HUES6 (cell line): Measurements from ENCODE around the gene LFNG.
"Not testable (repeated sequence)": the region's sequence is repeated elsewhere in the genome, so short reads cannot be mapped to it uniquely, and the experiment has no call there.

Experiments
- H3K27ac ChIP-seq: 2 replicates; pipeline ENCODE4 v1.7.0; 2013; ENCODE audit warnings: low read depth, mild to moderate bottlenecking, low read length, inconsistent platforms
- H3K27me3 ChIP-seq: 2 replicates; pipeline ENCODE4 v1.6.1; 2013; ENCODE audit warnings: low read length; ENCODE audit not compliant: control insufficient read depth, insufficient read depth
- H3K36me3 ChIP-seq: 2 replicates; pipeline ENCODE4 v1.6.1; 2013; ENCODE audit warnings: low read length; ENCODE audit not compliant: control insufficient read depth, insufficient read depth
- H3K4me1 ChIP-seq: 2 replicates; pipeline ENCODE4 v1.6.1; 2013; ENCODE audit warnings: low read length; ENCODE audit not compliant: control insufficient read depth, insufficient read depth
- H3K4me3 ChIP-seq: 2 replicates; pipeline ENCODE4 v1.5.1; 2013; ENCODE audit warnings: low read depth, low read length
- H3K9ac ChIP-seq: one replicate; pipeline ENCODE4 v1.6.1; 2013; ENCODE audit warnings: mild to moderate bottlenecking, low read length
- H3K9me3 ChIP-seq: 2 replicates; pipeline ENCODE4 v1.6.1; 2013; ENCODE audit warnings: low read depth, low read length; ENCODE audit not compliant: control insufficient read depth, insufficient read depth

The LFNG gene

DNA sequence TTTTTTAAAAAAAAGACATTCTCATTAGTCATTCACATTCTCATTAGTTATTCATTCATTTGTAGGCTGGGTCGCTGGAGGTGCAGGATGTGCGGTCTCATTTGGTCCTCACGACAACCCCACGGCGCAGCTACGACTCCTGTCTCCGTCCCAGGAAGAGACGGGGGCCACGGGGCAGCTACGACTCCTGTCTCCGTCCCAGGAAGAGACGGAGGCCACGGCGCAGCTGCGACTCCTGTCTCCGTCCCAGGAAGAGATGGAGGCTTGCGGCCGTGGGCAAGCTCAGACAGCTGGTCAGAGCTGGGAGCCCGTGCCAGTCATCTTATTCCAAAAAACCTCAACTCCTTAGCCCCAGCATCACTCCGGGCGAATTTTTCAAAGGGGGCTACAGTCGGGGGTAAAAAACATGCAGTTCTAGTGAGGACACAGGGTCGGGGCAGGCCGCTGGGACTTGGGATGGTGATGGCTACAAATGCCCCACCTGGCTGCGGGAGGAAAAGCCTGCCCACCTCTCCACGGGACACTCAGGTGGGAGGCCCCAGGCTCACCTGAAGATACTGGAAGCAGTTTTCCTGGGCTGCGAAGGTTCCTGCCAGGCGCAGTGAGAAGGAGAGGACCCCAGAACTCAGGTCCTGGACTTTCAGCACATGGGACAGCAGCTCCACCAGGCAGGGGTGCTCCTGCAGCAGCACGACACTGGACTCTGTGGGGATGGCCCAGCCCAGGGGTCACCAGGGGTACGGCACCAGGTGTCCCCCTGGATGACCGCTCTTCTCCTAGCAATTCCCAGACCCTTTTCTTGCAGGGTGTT is 27.4 kb downstream of the LFNG start:
- H3K27me3 ChIP-seq = no peaks in the 10 kb centered on the region
- H3K4me1 ChIP-seq = no peaks in the 10 kb centered on the region
- H3K36me3 ChIP-seq = peaks cover 64% of the 10 kb centered on the region
- no peaks in the 10 kb centered on the region for H3K9me3 ChIP-seq
- H3K27ac ChIP-seq = no peak overlapping the region
- no peak overlapping the region for H3K4me3 ChIP-seq
- H3K9ac ChIP-seq = no peak overlapping the region

DNA sequence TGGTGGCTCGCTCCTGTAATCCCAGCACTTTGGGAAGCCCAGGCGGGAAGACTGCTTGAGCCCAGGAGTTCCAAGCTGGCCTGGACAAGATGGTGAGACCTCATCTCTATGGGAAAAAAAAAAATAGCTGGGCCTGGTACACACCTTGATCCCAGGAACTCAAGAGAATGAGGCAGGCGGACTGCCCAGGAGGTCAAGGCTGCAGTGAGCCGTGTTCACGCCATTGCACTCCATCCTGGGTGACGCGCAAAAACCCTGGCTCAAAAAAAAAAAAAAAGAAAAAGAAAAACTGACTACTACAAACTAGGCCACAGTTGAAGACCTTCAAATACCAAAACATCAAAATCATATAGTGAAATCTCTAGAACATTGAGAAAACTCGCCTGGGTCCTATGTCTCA is 31.8 kb downstream of the LFNG start:
- Histone ChIP-seq H3K9me3 (no peaks in the 10 kb centered on the region), H3K27ac (no peak overlapping the region), H3K4me3 (no peak overlapping the region), H3K36me3 (peaks cover 33% of the 10 kb centered on the region), H3K9ac (no peak overlapping the region), H3K4me1 (no peaks in the 10 kb centered on the region), H3K27me3 (no peaks in the 10 kb centered on the region)

DNA sequence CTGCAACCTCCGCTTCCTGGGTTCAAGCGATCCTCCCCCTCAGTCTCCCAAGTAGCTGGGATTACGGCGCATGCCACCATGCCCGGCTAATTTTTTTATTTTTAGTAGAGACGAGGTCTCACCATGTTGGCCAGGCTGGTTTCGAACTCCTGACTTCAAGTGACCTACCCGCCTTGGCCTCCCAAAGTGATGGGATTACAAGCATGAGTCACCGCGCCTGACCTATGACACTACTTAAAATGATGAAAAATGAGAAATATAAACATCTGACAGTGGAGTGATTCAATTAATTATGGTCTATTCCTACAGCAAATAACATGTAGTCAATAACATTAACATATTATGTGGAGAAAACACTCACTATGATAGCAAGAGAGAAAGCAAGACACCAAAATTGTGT is 33.5 kb downstream of the LFNG start:
- Histone ChIP-seq H3K27me3 (no peaks in the 10 kb centered on the region), H3K36me3 (peaks cover 19% of the 10 kb centered on the region), H3K4me1 (no peaks in the 10 kb centered on the region), H3K9ac (no peak overlapping the region), H3K27ac (no peak overlapping the region), H3K9me3 (no peaks in the 10 kb centered on the region), H3K4me3 (no peak overlapping the region)

DNA sequence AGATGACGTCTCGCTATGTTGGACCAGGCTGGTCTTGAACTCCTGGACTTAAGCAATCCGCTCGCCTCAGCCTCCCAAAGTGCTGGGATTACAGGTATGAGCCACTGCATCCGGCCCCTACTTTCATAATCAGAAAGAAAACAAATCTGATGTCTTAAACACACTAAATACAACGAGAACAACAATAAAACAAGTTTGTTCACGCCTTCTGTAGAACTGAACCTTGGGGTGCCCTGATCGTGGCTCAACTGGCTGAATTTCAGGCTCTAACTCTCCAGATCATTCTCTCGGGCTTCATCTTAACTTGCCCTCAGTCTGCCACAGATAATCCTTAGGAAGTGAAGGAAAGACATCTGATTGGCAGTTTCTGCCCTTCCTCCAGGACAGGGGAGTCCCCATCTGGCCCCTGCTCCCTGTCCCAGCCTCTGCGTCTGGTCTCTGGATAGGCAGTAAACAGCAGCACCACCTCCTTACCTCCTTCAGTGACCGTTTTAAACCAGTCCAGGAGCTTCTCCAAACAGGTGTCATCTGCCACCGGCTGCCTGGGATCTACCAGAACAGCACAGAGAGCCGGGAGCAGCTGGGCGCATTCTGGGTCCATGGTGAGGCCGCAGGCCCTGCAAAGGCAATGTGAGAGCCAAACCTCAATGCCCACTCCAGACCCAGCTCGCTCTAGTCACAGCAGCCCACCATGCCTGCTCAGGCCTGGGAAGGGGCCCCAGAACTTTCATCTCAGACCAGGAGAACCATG is 34.4 kb downstream of the LFNG start:
- Histone ChIP-seq H3K36me3 (peaks cover 17% of the 10 kb centered on the region), H3K9me3 (no peaks in the 10 kb centered on the region), H3K4me3 (peak overlapping the region; percentile 77), H3K27me3 (no peaks in the 10 kb centered on the region), H3K9ac (peak overlapping the region; percentile 97), H3K27ac (no peak overlapping the region), H3K4me1 (no peaks in the 10 kb centered on the region; the same call in 1 of the 2 replicates)

DNA sequence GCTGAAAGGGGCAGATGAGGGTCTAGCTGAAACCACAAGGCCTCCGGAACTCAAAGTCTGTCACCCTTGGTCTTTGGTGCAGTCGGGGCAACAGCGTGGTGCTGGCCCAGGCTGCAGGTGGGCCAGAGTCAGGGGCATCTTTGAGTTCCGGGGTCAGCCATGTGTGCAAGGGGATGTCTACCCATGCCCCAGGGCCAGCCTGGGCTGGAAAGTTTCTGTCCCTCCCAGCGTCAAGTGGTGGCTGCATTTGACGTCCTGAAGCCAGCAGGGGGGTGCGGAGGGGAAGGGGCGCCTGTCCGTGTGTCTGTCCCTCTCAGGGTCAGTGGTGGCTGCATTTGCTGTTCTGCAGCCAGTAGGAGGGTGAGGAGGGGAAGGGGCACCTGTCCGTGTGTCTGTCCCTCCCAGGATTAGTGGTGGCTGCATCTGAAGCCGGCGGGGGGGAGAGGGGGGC is 35.1 kb downstream of the LFNG start:
- H3K4me3 ChIP-seq = peak overlapping the region; percentile 77
- no peak overlapping the region for H3K27ac ChIP-seq
- no peaks in the 10 kb centered on the region; the same call in 1 of the 2 replicates for H3K4me1 ChIP-seq
- no peaks in the 10 kb centered on the region for H3K27me3 ChIP-seq
- peak overlapping the region; percentile 97 for H3K9ac ChIP-seq
- peaks cover 17% of the 10 kb centered on the region for H3K36me3 ChIP-seq
- no peaks in the 10 kb centered on the region for H3K9me3 ChIP-seq

DNA sequence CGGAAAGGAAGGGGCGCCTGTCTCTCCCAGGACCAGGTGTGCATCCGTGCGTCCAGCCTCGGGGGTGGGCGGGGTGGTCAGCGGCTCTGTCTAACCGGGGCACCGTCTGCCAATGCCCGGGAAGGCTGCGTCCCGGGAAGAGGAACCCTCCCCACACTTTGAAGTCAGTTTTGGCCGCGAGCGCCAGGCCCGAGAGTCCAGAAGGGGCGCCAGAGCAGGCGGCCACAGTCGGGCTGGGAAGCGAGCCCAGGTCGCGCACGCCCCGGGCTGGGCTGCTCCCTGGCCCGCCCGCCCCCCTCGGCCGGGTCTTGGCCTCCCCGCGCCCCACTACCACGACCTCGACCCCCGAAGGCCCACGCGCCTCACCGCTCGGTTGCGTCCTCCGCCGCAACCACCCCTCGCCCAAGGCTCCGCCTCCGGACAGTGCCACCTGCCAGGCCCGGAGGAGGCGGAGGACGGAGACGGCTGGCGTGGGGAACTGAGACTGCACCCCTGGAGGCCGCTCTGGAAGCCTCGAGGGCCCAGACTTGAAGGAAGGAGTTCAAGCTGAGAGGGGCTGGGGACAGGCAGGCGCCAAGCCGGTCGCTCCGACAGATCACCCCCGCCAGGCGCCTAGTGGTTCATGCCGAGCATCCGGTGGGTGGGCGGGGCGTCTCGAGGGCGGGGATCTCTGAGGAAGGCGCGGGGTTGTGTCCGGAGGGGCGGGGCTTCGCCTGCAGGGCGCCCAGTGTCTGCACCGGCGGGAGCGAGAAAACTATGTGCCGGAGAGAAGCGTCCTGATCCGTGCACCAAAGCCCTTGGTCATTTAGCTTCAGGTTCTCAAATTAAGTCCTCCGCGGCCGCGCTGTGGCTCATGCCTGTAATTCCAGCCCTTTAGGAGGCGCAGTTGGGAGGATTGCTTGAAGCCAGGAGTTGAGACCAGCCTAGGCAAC is 35.8 kb downstream of the LFNG start, which contains the start of gene BRAT1:
Gene BRAT1, minus strand, starts transcription at position 404 of the 932 bp plus-strand sequence. CDS start 1,093 bp downstream, outside the sequence.
- H3K27me3 ChIP-seq = no peaks in the 10 kb centered on the region
- peaks cover 6% of the 10 kb centered on the region; the same call in 1 of the 2 replicates for H3K4me1 ChIP-seq
- H3K9me3 ChIP-seq = no peaks in the 10 kb centered on the region
- peak within 1 kb of the TSS; percentile 97 for H3K9ac ChIP-seq
- H3K27ac ChIP-seq = peak within 1 kb of the TSS; percentile 100
- peaks cover 17% of the 10 kb centered on the region for H3K36me3 ChIP-seq
- H3K4me3 ChIP-seq = peak within 1 kb of the TSS; percentile 77

DNA sequence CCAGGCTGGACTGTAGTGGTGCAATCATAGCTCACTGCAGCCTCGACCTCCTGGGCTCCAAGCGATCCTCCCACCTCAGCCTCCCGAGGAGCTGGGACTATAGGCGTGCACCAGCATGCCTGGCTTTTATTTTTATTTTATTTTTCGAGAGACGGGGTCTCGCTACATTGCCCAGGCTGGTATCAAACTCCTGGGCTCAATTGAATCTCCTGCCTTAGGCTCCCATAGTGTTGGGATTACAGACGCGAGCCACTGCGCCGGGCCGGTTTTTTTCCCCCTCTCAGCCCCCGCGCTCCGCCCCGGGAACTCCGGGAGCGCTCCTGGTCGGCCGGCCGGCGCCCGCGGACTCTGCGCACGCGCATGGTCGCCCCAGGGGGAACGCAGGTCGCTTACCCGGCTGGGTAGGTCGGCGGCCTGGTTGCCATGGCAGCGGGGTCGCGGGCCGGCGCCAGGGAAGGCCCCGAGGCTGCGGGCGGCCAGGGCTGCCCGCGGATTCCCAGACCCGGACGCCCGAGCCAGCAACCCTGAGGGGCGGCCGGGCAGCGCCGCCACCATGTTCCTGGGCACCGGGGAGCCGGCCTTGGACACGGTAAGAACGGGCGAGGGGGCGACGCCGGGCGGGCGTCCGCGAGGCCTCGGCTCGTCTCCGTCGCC is 39.2 kb downstream of the LFNG start, which contains the start of gene IQCE:
Gene IQCE, plus strand, starts transcription at position 351 of the 654 bp plus-strand sequence. Its CDS starts 203 bp downstream, at position 554.
- Histone ChIP-seq H3K4me1 (peaks cover 6% of the 10 kb centered on the region; the same call in 1 of the 2 replicates), H3K36me3 (no peaks in the 10 kb centered on the region), H3K27ac (no peak within 1 kb of the TSS), H3K4me3 (peak within 1 kb of the TSS; percentile 89), H3K27me3 (no peaks in the 10 kb centered on the region), H3K9ac (peak within 1 kb of the TSS; percentile 69), H3K9me3 (no peaks in the 10 kb centered on the region)

DNA sequence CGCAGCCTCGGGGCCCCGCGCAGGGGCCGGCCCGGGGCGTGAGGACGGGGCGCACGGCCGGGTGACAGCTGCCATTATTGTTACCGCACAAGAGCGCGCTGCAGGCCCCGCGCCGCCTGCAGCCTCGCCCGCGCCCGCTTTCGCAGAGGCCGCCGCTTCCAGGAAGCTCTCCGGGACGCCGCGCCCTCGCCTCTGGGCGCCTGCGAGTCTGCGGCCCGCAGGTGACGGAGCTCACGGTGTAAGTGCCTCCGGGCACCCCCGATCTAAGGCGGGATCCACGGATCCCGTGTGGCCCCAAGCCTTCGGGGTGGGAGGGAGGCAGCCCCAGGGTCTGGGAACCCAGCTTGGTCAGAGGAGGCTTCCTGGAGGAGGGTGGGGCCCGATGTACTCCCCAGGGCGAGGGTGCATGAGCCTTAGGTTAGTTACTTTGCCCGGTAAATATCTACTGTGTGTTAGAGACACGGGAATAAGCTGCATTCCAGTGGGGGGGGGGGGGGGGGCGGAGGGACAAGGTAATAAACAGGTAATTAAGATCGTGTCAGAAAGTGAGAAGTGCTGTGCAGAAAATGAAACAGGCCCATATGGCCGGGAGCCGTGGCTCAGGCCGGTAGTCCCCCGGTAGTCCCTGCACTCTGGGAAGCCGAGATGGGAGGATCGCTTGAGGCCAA is 39.8 kb downstream of the LFNG start:
- H3K27ac ChIP-seq = no peak overlapping the region
- no peaks in the 10 kb centered on the region for H3K27me3 ChIP-seq
- H3K36me3 ChIP-seq = no peaks in the 10 kb centered on the region
- peak overlapping the region; percentile 89 for H3K4me3 ChIP-seq
- peak overlapping the region; percentile 69 for H3K9ac ChIP-seq
- H3K4me1 ChIP-seq = peaks cover 6% of the 10 kb centered on the region; the same call in 1 of the 2 replicates
- no peaks in the 10 kb centered on the region for H3K9me3 ChIP-seq

DNA sequence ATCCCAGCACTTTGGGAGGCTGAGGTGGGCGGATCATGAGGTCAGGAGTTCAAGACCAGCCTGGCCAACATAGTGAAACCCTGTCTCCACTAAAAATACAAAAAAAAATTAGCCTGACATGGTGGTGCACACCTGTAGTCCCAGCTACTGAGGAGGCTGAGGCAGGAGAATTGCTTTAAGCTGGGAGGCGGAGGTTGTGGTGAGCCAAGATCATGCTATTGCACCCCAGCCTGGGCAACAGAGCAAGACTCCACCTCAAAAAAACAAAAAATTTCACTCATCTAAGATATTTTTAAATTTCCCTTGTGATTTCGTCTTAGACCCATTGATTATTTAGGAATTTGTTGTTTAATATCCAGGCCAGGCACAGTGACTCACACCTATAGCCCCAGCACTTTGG is 44.4 kb downstream of the LFNG start:
- not testable (repeated sequence) for H3K27ac ChIP-seq, H3K9ac ChIP-seq, H3K9me3 ChIP-seq, H3K4me3 ChIP-seq, H3K4me1 ChIP-seq, H3K36me3 ChIP-seq, H3K27me3 ChIP-seq
